ENCODE measurements around the gene PRKAG3. TPM values are rescaled to one million over a fixed set of nuclear protein-coding genes. Genes with fewer than 3 reads are reported as not detected.
A peak's percentile ranks its signal among the peaks of the same experiment; 100 is the strongest.

PRKAG3 gene
- total RNA-seq, 2 donors from 2014 or later: 0.19 TPM; not detected in 1

DNA sequence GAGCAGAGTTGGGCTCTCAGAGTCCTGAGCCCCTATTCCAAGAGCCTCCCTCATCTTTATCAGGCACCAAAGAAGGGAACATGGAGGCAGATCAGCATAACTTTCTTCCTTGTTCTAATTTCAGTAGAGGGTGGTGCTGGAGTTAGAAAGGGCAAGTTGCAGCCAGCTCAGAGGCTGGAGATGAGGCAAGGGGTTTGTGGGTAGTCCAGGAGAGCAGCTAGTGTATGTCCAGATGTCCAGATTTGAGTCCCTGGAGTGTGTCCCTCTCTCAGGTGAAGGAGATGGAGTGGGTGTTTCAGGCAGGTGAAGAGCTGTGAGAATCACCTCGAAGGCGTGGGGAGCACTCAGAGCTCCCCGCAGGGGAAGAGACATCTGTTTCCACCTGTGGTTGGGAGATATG is 478 bp upstream of the PRKAG3 start:
- Histone ChIP-seq H3K27ac (peak overlapping the region; percentile 67 to 76), H3K27me3 (no peaks in the 10 kb centered on the region), H3K9me3 (peaks cover 0 to 5% of the 10 kb centered on the region in 2 donors), H3K4me3 (no peak overlapping the region), H3K36me3 (no peaks in the 10 kb centered on the region), H3K4me1 (peaks cover 0 to 20% of the 10 kb centered on the region in 2 donors)
- TF ChIP-seq, protein P1, sequence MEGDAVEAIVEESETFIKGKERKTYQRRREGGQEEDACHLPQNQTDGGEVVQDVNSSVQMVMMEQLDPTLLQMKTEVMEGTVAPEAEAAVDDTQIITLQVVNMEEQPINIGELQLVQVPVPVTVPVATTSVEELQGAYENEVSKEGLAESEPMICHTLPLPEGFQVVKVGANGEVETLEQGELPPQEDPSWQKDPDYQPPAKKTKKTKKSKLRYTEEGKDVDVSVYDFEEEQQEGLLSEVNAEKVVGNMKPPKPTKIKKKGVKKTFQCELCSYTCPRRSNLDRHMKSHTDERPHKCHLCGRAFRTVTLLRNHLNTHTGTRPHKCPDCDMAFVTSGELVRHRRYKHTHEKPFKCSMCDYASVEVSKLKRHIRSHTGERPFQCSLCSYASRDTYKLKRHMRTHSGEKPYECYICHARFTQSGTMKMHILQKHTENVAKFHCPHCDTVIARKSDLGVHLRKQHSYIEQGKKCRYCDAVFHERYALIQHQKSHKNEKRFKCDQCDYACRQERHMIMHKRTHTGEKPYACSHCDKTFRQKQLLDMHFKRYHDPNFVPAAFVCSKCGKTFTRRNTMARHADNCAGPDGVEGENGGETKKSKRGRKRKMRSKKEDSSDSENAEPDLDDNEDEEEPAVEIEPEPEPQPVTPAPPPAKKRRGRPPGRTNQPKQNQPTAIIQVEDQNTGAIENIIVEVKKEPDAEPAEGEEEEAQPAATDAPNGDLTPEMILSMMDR (IDR thresholded peaks at IDR 0.05): no peak
- DNase-seq (ENCODE audit: low spot score): no peak

DNA sequence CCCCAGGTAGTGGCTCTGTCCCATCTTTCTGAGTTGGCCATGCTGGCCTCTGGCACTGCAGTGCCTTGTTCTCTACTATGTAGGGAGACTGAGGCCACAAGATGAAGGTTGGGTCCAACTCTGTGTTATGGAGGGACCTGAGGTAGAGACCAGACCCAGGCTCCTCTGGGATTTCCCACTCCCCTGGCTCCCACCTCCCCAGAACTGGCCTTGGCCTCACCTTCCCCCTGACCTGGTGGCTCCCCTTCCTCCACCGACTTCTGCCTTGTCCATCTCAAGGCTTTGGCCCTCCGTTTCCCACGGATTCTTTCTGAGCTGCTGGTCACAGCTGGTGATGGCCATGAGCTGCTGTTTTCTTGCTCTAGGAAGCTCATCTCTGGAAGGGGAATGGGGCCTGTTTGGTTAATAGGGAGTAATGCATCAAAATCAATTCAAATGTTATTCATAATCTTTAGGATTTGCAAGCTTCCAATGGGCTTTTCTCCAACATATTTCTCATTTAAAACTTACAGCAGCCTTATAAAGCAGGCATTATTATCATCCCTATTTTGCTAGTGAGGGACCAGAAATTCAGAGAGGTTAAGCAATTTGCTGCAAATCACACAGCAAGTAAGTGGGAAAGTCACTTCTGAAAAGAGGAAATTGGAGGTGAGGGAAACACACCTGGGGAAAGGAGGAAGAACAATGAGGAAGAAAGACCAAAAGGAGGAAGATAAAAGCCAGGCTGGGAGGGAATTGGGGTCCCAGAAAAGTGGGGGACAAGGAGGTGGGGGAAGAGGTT is 887 bp downstream of the PRKAG3 start:
- Histone ChIP-seq H3K27ac (peak overlapping the region; percentile 67 to 76), H3K27me3 (no peaks in the 10 kb centered on the region), H3K4me3 (no peak overlapping the region), H3K4me1 (peaks cover 0 to 20% of the 10 kb centered on the region in 2 donors), H3K36me3 (no peaks in the 10 kb centered on the region), H3K9me3 (no peaks in the 10 kb centered on the region)
- TF ChIP-seq, protein P1 (IDR thresholded peaks at IDR 0.05): no peak
- DNase-seq (ENCODE audit: low spot score): no peak

DNA sequence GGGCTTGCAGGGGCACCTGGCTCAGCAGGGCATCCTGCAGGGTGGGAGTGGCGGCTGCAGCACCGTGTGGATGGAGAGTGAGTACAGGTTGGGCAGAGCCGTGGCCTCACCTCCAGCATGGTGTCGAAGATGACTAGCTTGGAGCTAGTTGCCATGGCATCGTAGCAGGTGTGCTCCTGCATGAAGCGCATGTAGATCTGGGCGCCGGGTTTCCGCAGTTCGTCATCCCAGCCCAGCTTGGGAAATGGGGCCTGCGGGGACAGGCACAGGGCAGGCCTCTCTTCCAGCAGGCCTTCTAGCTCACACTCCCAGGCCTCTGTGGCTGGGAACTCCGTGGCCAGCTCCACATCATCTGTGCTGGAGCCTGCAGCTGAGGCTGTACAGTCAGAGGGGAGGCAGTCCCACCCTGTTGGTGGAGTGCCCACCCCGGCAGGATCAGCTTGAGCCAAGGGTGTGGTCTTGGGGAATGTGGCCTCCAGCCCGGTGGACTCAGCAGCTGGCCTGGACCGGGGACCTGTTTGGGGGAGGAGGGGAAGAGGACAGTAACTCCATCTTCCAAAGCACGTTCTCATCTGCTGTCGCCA is 1.6 kb downstream of the PRKAG3 start:
- DNase-seq (ENCODE audit: low spot score): peak; percentile 75
- Histone ChIP-seq H3K4me3 (no peak overlapping the region), H3K4me1 (peaks cover 0 to 20% of the 10 kb centered on the region in 2 donors), H3K9me3 (no peaks in the 10 kb centered on the region), H3K27ac (peak overlapping the region in 1 of 2 donors; percentile 76), H3K27me3 (no peaks in the 10 kb centered on the region), H3K36me3 (no peaks in the 10 kb centered on the region)
- TF ChIP-seq, protein P1 (IDR thresholded peaks at IDR 0.05): no peak

DNA sequence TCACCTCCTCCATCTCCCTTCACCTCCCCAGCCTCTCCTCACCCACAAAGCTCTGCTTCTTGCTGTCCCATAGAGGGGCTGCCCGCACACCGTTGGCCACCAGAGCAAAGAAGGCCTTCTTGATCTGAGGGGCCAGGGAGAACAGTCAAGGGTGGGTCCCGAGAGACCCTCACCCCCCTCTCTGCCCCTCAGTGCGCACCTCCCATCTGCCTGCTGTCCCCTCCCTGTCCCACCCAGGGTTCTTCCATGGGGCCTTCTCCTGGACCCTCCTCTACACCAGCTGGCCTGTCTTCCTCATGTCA is 3.2 kb downstream of the PRKAG3 start:
- no peaks in the 10 kb centered on the region for H3K36me3 ChIP-seq
- peak; percentile 47 for DNase-seq (ENCODE audit: low spot score)
- TF ChIP-seq, protein P1 (IDR thresholded peaks at IDR 0.05): no peak
- H3K27ac ChIP-seq: no peak overlapping the region
- H3K9me3 ChIP-seq: no peaks in the 10 kb centered on the region
- H3K27me3 ChIP-seq: no peaks in the 10 kb centered on the region
- H3K4me1 ChIP-seq: peaks cover 0 to 18% of the 10 kb centered on the region in 2 donors
- H3K4me3 ChIP-seq: no peak overlapping the region

DNA sequence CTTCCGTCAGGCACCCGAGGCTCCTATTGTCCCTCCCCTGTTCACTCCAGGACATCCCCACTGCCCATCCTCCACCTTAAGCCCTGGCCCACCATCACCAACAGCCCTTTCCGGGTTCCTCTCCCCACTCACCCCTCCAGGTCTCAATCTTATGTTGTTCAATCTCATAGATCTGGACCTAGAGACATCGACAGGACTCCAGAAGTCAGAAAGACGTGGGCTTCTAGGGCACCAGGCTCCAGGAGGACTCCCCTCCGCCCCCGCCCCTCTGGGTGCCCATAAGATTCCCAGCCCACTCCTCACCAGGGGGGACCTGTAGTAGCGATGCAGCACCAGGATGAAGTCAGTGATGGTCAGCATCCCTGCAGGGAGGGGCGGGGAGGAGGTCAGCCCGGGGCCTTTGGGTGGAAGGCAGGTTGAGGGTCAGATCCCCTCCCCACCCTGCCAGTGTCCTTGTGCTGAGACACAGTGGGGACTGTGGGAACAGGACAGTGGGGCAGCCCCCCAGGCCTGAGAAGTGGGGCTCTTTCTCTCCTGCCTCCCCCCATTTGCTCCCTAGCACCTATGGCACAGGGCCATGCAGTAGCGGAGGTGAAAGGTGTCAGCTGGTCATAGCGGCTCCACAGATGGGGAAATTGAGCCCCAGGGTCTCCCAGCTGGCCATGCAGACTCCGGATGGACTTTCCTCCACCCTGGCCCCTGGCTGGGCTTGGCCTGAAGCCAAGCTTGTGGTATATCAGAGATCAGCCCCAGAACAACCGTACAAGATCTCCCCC is 3.7 kb downstream of the PRKAG3 start:
- Histone ChIP-seq H3K4me1 (peaks cover 0 to 15% of the 10 kb centered on the region in 2 donors), H3K27ac (no peak overlapping the region), H3K4me3 (no peak overlapping the region), H3K36me3 (no peaks in the 10 kb centered on the region), H3K9me3 (no peaks in the 10 kb centered on the region), H3K27me3 (no peaks in the 10 kb centered on the region)
- TF ChIP-seq, protein P1 (IDR thresholded peaks at IDR 0.05): no peak
- peak; percentile 44 for DNase-seq (ENCODE audit: low spot score)
